ENCODE measurements around the gene ZFAND3.

DNA sequence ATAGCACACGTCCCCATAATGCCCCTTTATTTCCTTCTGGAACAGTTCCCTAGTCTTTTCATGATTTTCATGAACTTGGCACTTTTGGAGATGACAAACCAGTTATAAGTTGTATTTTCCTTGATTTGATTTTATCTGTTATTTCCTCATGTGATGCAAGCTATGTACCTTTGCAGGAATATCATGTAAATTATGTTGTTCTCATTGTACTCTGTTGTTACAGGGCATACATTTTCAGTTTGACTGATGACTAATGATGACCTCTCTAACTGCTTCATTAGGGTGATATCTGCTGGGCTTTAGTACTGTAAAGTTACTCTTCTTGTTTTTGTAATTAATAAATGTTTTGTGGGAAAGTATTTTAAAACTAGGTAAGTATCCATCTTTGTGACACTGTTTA, 147.3 kb downstream of the ZFAND3 start:
- TF ChIP-seq POLR2A (IDR thresholded peaks at IDR 0.05; ENCODE audit: low read depth) (no peak), POLR2AphosphoS5 (IDR thresholded peaks at IDR 0.05) (no peak)
- TF ChIP-seq, protein P1, sequence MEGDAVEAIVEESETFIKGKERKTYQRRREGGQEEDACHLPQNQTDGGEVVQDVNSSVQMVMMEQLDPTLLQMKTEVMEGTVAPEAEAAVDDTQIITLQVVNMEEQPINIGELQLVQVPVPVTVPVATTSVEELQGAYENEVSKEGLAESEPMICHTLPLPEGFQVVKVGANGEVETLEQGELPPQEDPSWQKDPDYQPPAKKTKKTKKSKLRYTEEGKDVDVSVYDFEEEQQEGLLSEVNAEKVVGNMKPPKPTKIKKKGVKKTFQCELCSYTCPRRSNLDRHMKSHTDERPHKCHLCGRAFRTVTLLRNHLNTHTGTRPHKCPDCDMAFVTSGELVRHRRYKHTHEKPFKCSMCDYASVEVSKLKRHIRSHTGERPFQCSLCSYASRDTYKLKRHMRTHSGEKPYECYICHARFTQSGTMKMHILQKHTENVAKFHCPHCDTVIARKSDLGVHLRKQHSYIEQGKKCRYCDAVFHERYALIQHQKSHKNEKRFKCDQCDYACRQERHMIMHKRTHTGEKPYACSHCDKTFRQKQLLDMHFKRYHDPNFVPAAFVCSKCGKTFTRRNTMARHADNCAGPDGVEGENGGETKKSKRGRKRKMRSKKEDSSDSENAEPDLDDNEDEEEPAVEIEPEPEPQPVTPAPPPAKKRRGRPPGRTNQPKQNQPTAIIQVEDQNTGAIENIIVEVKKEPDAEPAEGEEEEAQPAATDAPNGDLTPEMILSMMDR (IDR thresholded peaks at IDR 0.05), result no peak
